SK-N-SH treated with all-trans-retinoic acid at 6 μM for 48 hours (cell line): ENCODE results near the gene STK32B.

Experiments
- ATAC-seq: fragments of 200-7000 bp; cut with Tn5 transposase; 3 replicates; pipeline ENCODE4 v1.9.1; 2020; ENCODE audit warnings: mild to moderate bottlenecking, moderate library complexity
- ARNTL ChIP-seq: fragments of 450-650 bp; formaldehyde crosslinking; IDR thresholded peaks from 2 replicates; pipeline ENCODE4 v1.5.0; 2020; ENCODE audit warnings: low read depth, mild to moderate bottlenecking, moderate library complexity, borderline replicate concordance
- BACH2 ChIP-seq: fragments of 250-450 bp; sonication (Bioruptor Pico); IDR thresholded peaks from 2 replicates; pipeline ENCODE4 v1.9.0; 2021; ENCODE audit warnings: mild to moderate bottlenecking, borderline replicate concordance
- CSDC2 ChIP-seq: fragments of 250-450 bp; sonication (Bioruptor Pico); IDR thresholded peaks from 2 replicates; pipeline ENCODE4 v1.5.0; 2020; ENCODE audit warnings: mild to moderate bottlenecking, moderate library complexity
- ESRRG ChIP-seq: fragments of 250-450 bp; sonication (Bioruptor Pico); IDR thresholded peaks from 2 replicates; pipeline ENCODE4 v1.6.1; 2021; ENCODE audit warnings: mild to moderate bottlenecking
- GLIS3 ChIP-seq: fragments of 250-450 bp; sonication (Bioruptor Pico); IDR thresholded peaks from 2 replicates; pipeline ENCODE4 v1.5.0; 2020; ENCODE audit warnings: mild to moderate bottlenecking, moderate library complexity
- OSR1 ChIP-seq: fragments of 250-450 bp; sonication (Bioruptor Pico); IDR thresholded peaks from 2 replicates; pipeline ENCODE4 v1.8.0; 2022; ENCODE audit warnings: moderate library complexity, mild to moderate bottlenecking, inconsistent platforms
- PPARA ChIP-seq: fragments of 250-450 bp; sonication (Bioruptor Pico); IDR thresholded peaks from 2 replicates; pipeline ENCODE4 v1.5.0; 2020; ENCODE audit warnings: mild to moderate bottlenecking, borderline replicate concordance
- RARB ChIP-seq: fragments of 250-450 bp; sonication (Bioruptor Pico); IDR thresholded peaks from 2 replicates; pipeline ENCODE4 v1.8.0; 2021; ENCODE audit warnings: mild to moderate bottlenecking, moderate library complexity
- SNAI2 ChIP-seq: fragments of 250-450 bp; sonication (Bioruptor Pico); IDR thresholded peaks from 2 replicates; pipeline ENCODE4 v1.5.0; 2020; ENCODE audit warnings: mild to moderate bottlenecking, moderate library complexity
- TCF4 ChIP-seq: fragments of 250-450 bp; sonication (Bioruptor Pico); IDR thresholded peaks from 2 replicates; pipeline ENCODE4 v1.8.0; 2021; ENCODE audit warnings: mild to moderate bottlenecking, moderate library complexity, borderline replicate concordance
- TOX ChIP-seq: fragments of 250-450 bp; sonication (Bioruptor Pico); IDR thresholded peaks from 2 replicates; pipeline ENCODE4 v1.8.0; 2021; ENCODE audit warnings: mild to moderate bottlenecking, moderate library complexity, borderline replicate concordance
- ZC3H10 ChIP-seq: fragments of 250-450 bp; sonication (Bioruptor Pico); IDR thresholded peaks from 2 replicates; pipeline ENCODE4 v1.5.1; 2021; ENCODE audit warnings: mild to moderate bottlenecking, moderate library complexity
- ZFP3 ChIP-seq: fragments of 250-450 bp; sonication (Bioruptor Pico); IDR thresholded peaks from 2 replicates; pipeline ENCODE4 v1.5.0; 2020; ENCODE audit warnings: mild to moderate bottlenecking, moderate library complexity
- ZFP30 ChIP-seq: fragments of 450-650 bp; formaldehyde crosslinking; IDR thresholded peaks from 2 replicates; pipeline ENCODE4 v1.5.0; 2022; ENCODE audit warnings: mild to moderate bottlenecking, moderate library complexity
- ZNF565 ChIP-seq: fragments of 450-650 bp; formaldehyde crosslinking; conservative IDR thresholded peaks from 2 replicates; pipeline ENCODE4 v1.5.0; 2020; ENCODE audit warnings: low read depth, mild to moderate bottlenecking, moderate library complexity
- ZNF70 ChIP-seq: fragments of 450-650 bp; formaldehyde crosslinking; IDR thresholded peaks from 2 replicates; pipeline ENCODE4 v1.5.0; 2020; ENCODE audit warnings: mild to moderate bottlenecking, moderate library complexity
- ZNF8 ChIP-seq: fragments of 450-650 bp; formaldehyde crosslinking; IDR thresholded peaks from 2 replicates; pipeline ENCODE4 v1.5.0; 2020; ENCODE audit warnings: mild to moderate bottlenecking, moderate library complexity
- TF ChIP-seq, protein P1 (sequence below): fragments of 250-450 bp; sonication (Bioruptor Pico); IDR thresholded peaks from 2 replicates; pipeline ENCODE4 v1.5.1; 2020; ENCODE audit warnings: low read depth, mild to moderate bottlenecking, moderate library complexity
- TF ChIP-seq, protein P2 (sequence below): fragments of 250-450 bp; sonication (Bioruptor Pico); IDR thresholded peaks from 2 replicates; pipeline ENCODE4 v1.8.0; 2021; ENCODE audit warnings: low read depth, mild to moderate bottlenecking, moderate library complexity, borderline replicate concordance
- TF ChIP-seq, protein P3 (sequence below): fragments of 250-450 bp; sonication (Bioruptor Pico); IDR thresholded peaks from 2 replicates; pipeline ENCODE4 v1.5.1; 2021; ENCODE audit warnings: mild to moderate bottlenecking, moderate library complexity
- TF ChIP-seq, protein P4 (sequence below): fragments of 250-450 bp; sonication (Bioruptor Pico); IDR thresholded peaks from 2 replicates; pipeline ENCODE4 v1.5.0; 2020; ENCODE audit warnings: mild to moderate bottlenecking, moderate library complexity

STK32B gene

DNA sequence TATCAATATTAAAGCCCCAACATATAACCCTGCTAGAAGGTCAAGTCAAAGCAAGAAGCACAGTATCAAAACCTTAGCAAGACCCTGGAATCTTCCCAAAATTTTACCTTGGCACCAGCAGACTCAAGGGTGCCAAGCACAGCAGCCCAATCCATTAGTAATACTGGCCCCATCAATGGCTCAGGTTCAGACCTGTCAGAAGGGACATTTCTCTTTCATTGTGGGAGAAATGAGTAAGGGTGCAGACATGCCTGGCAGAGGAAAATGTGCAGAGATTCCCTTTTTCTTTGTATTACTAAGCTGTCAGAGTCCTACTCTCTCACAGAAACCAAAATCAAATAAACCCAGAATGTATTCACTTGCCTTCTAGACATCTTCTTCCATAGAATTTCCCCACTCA, 453.2 kb downstream of the STK32B start:
- no peak for ATAC-seq
- TF ChIP-seq OSR1: no peak
- TF ChIP-seq ZFP30 (CRISPR knock-in tag): no peak
- TF ChIP-seq, protein P1, sequence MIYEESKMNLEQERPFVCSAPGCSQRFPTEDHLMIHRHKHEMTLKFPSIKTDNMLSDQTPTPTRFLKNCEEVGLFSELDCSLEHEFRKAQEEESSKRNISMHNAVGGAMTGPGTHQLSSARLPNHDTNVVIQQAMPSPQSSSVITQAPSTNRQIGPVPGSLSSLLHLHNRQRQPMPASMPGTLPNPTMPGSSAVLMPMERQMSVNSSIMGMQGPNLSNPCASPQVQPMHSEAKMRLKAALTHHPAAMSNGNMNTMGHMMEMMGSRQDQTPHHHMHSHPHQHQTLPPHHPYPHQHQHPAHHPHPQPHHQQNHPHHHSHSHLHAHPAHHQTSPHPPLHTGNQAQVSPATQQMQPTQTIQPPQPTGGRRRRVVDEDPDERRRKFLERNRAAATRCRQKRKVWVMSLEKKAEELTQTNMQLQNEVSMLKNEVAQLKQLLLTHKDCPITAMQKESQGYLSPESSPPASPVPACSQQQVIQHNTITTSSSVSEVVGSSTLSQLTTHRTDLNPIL (CRISPR knock-in tag): no peak
- no peak for TF ChIP-seq TOX
- no peak for TF ChIP-seq PPARA (CRISPR knock-in tag)
- no peak for TF ChIP-seq ESRRG (CRISPR knock-in tag)
- TF ChIP-seq ARNTL (CRISPR knock-in tag): no peak
- TF ChIP-seq ZNF8 (CRISPR knock-in tag): no peak

DNA sequence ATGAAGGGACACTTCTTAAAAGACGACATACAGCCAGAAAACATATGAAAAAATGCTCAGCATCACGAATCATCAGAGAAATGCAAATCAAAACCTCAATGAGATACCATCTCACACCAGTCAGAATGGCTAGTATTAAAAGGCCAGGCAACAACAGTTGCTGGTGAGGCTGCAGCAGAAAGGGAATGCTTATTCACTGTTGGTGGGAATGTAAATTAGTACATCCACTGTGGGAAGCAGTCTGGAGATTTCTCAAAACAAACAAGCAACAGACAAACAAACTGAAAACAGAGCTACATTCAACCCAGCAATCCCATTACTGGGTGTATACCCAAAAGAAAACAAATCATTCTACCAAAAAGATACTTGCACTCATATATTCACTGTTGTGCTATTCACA, 459.2 kb downstream of the STK32B start:
- TF ChIP-seq BACH2: no peak
- TF ChIP-seq ZNF8 (CRISPR knock-in tag): no peak
- no peak for TF ChIP-seq GLIS3 (CRISPR knock-in tag)
- no peak for TF ChIP-seq ZFP3
- TF ChIP-seq ARNTL (CRISPR knock-in tag): no peak
- TF ChIP-seq ZFP30 (CRISPR knock-in tag): no peak
- no peak for ATAC-seq

DNA sequence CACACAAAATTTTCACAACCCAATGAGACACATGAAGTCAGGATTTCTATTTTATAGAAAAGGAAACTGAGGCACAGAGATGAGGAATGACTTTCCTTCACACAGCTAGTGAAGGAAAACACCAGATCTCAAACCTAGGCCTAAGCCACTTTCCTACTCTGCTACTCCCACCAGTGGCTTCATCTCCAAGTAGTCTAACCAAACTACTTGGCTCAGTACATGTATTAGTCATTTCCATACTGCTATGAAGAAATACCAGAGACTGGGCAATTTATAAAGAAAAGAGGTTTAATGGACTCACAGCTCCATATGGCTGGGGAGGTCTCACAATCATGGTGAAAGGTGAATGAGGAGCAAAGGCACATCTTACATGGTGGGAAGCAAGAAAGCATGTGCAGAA, 460.5 kb downstream of the STK32B start:
- TF ChIP-seq, protein P1 (CRISPR knock-in tag): no peak
- no peak for TF ChIP-seq ZNF8 (CRISPR knock-in tag)
- TF ChIP-seq ZNF565 (CRISPR knock-in tag): no peak
- TF ChIP-seq SNAI2: no peak
- TF ChIP-seq ZFP30 (CRISPR knock-in tag): no peak
- TF ChIP-seq GLIS3 (CRISPR knock-in tag): no peak
- TF ChIP-seq RARB: no peak
- TF ChIP-seq ZC3H10 (CRISPR knock-in tag): no peak
- TF ChIP-seq ZNF70 (CRISPR knock-in tag): no peak
- no peak for TF ChIP-seq ESRRG (CRISPR knock-in tag)
- no peak for TF ChIP-seq BACH2
- TF ChIP-seq OSR1: no peak
- TF ChIP-seq ARNTL (CRISPR knock-in tag): no peak
- TF ChIP-seq, protein P2, sequence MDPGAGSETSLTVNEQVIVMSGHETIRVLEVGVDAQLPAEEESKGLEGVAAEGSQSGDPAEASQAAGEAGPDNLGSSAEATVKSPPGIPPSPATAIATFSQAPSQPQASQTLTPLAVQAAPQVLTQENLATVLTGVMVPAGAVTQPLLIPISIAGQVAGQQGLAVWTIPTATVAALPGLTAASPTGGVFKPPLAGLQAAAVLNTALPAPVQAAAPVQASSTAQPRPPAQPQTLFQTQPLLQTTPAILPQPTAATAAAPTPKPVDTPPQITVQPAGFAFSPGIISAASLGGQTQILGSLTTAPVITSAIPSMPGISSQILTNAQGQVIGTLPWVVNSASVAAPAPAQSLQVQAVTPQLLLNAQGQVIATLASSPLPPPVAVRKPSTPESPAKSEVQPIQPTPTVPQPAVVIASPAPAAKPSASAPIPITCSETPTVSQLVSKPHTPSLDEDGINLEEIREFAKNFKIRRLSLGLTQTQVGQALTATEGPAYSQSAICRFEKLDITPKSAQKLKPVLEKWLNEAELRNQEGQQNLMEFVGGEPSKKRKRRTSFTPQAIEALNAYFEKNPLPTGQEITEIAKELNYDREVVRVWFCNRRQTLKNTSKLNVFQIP (CRISPR knock-in tag): no peak
- TF ChIP-seq CSDC2 (CRISPR knock-in tag): no peak
- no peak for TF ChIP-seq PPARA (CRISPR knock-in tag)
- TF ChIP-seq, protein P3, sequence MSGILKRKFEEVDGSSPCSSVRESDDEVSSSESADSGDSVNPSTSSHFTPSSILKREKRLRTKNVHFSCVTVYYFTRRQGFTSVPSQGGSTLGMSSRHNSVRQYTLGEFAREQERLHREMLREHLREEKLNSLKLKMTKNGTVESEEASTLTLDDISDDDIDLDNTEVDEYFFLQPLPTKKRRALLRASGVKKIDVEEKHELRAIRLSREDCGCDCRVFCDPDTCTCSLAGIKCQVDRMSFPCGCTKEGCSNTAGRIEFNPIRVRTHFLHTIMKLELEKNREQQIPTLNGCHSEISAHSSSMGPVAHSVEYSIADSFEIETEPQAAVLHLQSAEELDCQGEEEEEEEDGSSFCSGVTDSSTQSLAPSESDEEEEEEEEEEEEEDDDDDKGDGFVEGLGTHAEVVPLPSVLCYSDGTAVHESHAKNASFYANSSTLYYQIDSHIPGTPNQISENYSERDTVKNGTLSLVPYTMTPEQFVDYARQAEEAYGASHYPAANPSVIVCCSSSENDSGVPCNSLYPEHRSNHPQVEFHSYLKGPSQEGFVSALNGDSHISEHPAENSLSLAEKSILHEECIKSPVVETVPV (CRISPR knock-in tag): no peak
- TF ChIP-seq ZFP3: no peak
- TF ChIP-seq, protein P4, sequence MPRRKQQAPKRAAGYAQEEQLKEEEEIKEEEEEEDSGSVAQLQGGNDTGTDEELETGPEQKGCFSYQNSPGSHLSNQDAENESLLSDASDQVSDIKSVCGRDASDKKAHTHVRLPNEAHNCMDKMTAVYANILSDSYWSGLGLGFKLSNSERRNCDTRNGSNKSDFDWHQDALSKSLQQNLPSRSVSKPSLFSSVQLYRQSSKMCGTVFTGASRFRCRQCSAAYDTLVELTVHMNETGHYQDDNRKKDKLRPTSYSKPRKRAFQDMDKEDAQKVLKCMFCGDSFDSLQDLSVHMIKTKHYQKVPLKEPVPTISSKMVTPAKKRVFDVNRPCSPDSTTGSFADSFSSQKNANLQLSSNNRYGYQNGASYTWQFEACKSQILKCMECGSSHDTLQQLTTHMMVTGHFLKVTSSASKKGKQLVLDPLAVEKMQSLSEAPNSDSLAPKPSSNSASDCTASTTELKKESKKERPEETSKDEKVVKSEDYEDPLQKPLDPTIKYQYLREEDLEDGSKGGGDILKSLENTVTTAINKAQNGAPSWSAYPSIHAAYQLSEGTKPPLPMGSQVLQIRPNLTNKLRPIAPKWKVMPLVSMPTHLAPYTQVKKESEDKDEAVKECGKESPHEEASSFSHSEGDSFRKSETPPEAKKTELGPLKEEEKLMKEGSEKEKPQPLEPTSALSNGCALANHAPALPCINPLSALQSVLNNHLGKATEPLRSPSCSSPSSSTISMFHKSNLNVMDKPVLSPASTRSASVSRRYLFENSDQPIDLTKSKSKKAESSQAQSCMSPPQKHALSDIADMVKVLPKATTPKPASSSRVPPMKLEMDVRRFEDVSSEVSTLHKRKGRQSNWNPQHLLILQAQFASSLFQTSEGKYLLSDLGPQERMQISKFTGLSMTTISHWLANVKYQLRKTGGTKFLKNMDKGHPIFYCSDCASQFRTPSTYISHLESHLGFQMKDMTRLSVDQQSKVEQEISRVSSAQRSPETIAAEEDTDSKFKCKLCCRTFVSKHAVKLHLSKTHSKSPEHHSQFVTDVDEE: no peak
- no peak for ATAC-seq

DNA sequence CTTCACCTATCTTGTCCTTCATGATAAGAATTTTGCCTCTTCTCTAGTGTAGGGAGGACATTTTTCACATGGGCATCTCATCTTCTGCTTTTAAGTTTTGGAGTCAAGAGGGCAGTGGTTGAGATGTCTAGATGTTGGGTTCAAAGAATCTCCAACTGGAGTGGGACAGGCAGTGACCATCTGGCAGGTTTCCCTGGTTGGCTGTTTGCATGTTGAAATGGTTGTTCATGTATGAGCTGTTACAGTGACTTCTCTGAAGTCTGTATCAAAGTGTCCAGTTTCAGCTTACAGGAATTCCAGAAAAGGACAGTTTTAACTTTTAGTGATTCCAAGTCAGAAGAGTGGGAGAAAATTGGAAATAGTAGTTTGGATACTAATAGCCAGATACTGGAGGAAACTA, 464.4 kb downstream of the STK32B start:
- ATAC-seq: no peak
- TF ChIP-seq, protein P2 (CRISPR knock-in tag): no peak
- TF ChIP-seq ZNF565 (CRISPR knock-in tag): no peak
- TF ChIP-seq ZC3H10 (CRISPR knock-in tag): no peak
- no peak for TF ChIP-seq BACH2
- TF ChIP-seq TCF4 (CRISPR knock-in tag): no peak
- no peak for TF ChIP-seq ZNF8 (CRISPR knock-in tag)
- no peak for TF ChIP-seq CSDC2 (CRISPR knock-in tag)
- TF ChIP-seq, protein P1 (CRISPR knock-in tag): no peak
- TF ChIP-seq, protein P3 (CRISPR knock-in tag): no peak
- no peak for TF ChIP-seq ZFP3
